K562 (cell line): Measurements from ENCODE around the gene TRIM71. TPM values are rescaled to one million over a fixed set of nuclear protein-coding genes. Genes with fewer than 3 reads are reported as not detected.

Source experiments
- GATAD2B ChIP-seq: fragments of 450-650 bp; IDR thresholded peaks from 2 replicates; pipeline ENCODE4 v1.6.1; 2017; ENCODE audit warnings: mild to moderate bottlenecking, borderline replicate concordance
- RBM14 ChIP-seq: fragments of 200-400 bp; formaldehyde crosslinking; IDR thresholded peaks from 2 replicates; pipeline ENCODE4 v1.6.1; 2018; ENCODE audit warnings: low read depth, mild to moderate bottlenecking, low read length, moderate library complexity, borderline replicate concordance; ENCODE audit not compliant: insufficient read depth
- polyA plus RNA-seq, 8 experiments: library from polyadenylated mRNA; depleted of rRNA in 4 of 8; stranded (reverse) in 5 of 8; unstranded in 3 of 8; fragments of >200 nt; fragmentation: Nextera tagmentation in 2 of 8; fragmentation: Illumina TruSeq in 1 of 8; extraction: Ambion mirVana in 2 of 8; extraction: Trizol in 1 of 8; gene quantifications; 2 replicates each; pipeline versions ENCODE4 v1.2.1 to v1.2.3, GENCODE V29; 2011 to 2014; ENCODE audit warnings: inconsistent platforms in 1 of 8, missing spikeins in 1 of 8
- total RNA-seq, 7 experiments: library from RNA; depleted of rRNA in 6 of 7; stranded (reverse); fragments of >200 nt in 6 of 7; fragmentation: Illumina TruSeq in 2 of 7; extraction: Trizol in 2 of 7; gene quantifications; 2 replicates each; pipeline versions ENCODE4 v1.2.1 to v1.2.3, GENCODE V29; 2011 to 2021; ENCODE audit warnings: low replicate concordance in 1 of 7
- TF ChIP-seq, protein P1 (sequence below), 2 experiments: fragments of 450-650 bp in 1 of 2; sonication (generic) in 1 of 2; formaldehyde crosslinking in 1 of 2; IDR thresholded peaks; 2 replicates each; pipeline versions ENCODE4 v1.7.1 to v1.9.0; 2016 to 2022; ENCODE audit warnings: inconsistent platforms in 1 of 2, mild to moderate bottlenecking in 1 of 2, missing genetic modification reagents in 1 of 2

TRIM71 gene
- total and polyA plus RNA-seq, 9 of the 15 experiments (the other 6 are each of a cell fraction or from before 2014, with no cell fraction given), result 0.04 to 0.11 TPM; not detected in 7

DNA sequence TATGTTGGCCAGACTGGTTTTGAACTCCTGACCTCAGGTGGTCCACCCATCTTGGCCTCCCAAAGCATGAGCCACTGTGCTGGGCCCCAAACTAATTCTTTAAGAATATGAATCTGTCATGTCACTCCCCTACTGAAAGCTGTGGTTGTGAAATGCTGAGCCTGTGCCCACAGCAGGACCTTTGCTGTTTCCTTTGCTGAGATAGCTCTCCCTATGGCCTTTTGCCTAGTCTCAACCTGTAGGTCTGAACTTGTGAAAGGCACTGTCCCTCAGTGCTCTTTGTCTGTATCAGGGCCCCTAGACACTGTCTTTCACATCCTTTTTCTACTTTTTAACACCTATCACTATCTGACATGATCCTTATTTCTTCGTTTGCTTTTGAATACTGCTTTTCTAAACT is 70.9 kb downstream of the TRIM71 start (continued):
- TF ChIP-seq, protein P1, sequence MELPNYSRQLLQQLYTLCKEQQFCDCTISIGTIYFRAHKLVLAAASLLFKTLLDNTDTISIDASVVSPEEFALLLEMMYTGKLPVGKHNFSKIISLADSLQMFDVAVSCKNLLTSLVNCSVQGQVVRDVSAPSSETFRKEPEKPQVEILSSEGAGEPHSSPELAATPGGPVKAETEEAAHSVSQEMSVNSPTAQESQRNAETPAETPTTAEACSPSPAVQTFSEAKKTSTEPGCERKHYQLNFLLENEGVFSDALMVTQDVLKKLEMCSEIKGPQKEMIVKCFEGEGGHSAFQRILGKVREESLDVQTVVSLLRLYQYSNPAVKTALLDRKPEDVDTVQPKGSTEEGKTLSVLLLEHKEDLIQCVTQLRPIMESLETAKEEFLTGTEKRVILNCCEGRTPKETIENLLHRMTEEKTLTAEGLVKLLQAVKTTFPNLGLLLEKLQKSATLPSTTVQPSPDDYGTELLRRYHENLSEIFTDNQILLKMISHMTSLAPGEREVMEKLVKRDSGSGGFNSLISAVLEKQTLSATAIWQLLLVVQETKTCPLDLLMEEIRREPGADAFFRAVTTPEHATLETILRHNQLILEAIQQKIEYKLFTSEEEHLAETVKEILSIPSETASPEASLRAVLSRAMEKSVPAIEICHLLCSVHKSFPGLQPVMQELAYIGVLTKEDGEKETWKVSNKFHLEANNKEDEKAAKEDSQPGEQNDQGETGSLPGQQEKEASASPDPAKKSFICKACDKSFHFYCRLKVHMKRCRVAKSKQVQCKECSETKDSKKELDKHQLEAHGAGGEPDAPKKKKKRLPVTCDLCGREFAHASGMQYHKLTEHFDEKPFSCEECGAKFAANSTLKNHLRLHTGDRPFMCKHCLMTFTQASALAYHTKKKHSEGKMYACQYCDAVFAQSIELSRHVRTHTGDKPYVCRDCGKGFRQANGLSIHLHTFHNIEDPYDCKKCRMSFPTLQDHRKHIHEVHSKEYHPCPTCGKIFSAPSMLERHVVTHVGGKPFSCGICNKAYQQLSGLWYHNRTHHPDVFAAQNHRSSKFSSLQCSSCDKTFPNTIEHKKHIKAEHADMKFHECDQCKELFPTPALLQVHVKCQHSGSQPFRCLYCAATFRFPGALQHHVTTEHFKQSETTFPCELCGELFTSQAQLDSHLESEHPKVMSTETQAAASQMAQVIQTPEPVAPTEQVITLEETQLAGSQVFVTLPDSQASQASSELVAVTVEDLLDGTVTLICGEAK (IDR thresholded peaks at IDR 0.05), result no peak
- TF ChIP-seq, protein P1 (CRISPR knock-in tag; IDR thresholded peaks at IDR 0.05), result no peak
- TF ChIP-seq RBM14, result no peak
- no peak for TF ChIP-seq GATAD2B
